Right lobe of liver (tissue), 6 donors: ENCODE data around the gene NR2C2AP. TPM values are rescaled to one million over a fixed set of nuclear protein-coding genes. Genes with fewer than 3 reads are reported as not detected.

Experiments
- ATAC-seq, 4 donors: fragments of 200-7000 bp; cut with Tn5 transposase; one replicate each; pipeline ENCODE4 v1.9.1; 2020; ENCODE audit warnings: mild to moderate bottlenecking in 4 of 4, moderate library complexity in 4 of 4
- DNase-seq, 3 donors: peaks; one replicate each; pipeline ENCODE4 v3.0.0-alpha.2; 2020
- H3K27ac ChIP-seq, 3 donors: fragments of 200-600 bp; one replicate each; pipeline ENCODE4 v1.8.0; 2022
- H3K27me3 ChIP-seq, 2 donors: fragments of 200-600 bp; one replicate each; pipeline ENCODE4 v1.8.0; 2022
- H3K36me3 ChIP-seq, 4 donors: fragments of 200-600 bp; sonication (generic) in 1 of 4; one replicate each; pipeline versions ENCODE4 v1.5.1 to v1.8.0; 2017 to 2022; ENCODE audit warnings: control low read depth in 1 of 4
- H3K4me1 ChIP-seq, 4 donors: fragments of 200-600 bp; sonication (generic) in 1 of 4; one replicate each; pipeline versions ENCODE4 v1.5.1 to v1.8.0; 2017 to 2022; ENCODE audit warnings: control low read depth in 1 of 4
- H3K4me3 ChIP-seq, 3 donors: fragments of 200-600 bp; one replicate each; pipeline ENCODE4 v1.8.0; 2022
- H3K9me3 ChIP-seq, 4 donors: fragments of 200-600 bp; sonication (generic) in 1 of 4; one replicate each; pipeline versions ENCODE4 v1.5.1 to v1.8.0; 2017 to 2022; ENCODE audit warnings: control low read depth in 1 of 4
- POLR2A ChIP-seq: fragments of 450-650 bp; IDR thresholded peaks from one replicate; pipeline ENCODE4 v1.6.1; 2017; ENCODE audit warnings: antibody characterized with exemption, mild to moderate bottlenecking
- WGBS: methylation state at CpG from one replicate; pipeline ENCODE4 v1.1.6; 2018; ENCODE audit warnings: low coverage, low lambda C conversion rate; ENCODE audit not compliant: insufficient coverage; ENCODE audit errors: missing lambda C conversion rate; 5-methylcytosine and 5-hydroxymethylcytosine counted together
- intact Hi-C, 2 donors: fragments of 100-400 bp; cut with DNase I; formaldehyde crosslinking; loops; one replicate each; pipeline versions ENCODE4 v1.11.2 to v1.14.1; 2022
- total RNA-seq, 6 experiments: library from RNA; depleted of rRNA in 2 of 6; stranded (reverse); fragments of >200 nt in 2 of 6; fragmentation: NEBNext Ultra II Directional in 3 of 6; extraction: Animal tissue kit (Norgen Biotek cat#: 25700) in 3 of 6; gene quantifications; one replicate each; pipeline versions ENCODE4 v1.1.0 to v1.2.4, GENCODE V29; 2016 to 2023
- TF ChIP-seq, protein P1 (sequence below), 4 donors: fragments of 200-600 bp in 3 of 4; fragments of 450-650 bp in 1 of 4; IDR thresholded peaks; one replicate each; pipeline versions ENCODE4 v1.5.1 to v1.8.0; 2016 to 2022; ENCODE audit warnings: antibody characterized with exemption in 4 of 4, mild to moderate bottlenecking in 2 of 4
- donor health status: DM: no; HTN: yes; CAD: no.
- donor health status: DM: no; HTN: no; CAD: no.
- donor health status: DM: no; HTN: no; CAD: no.
- donor health status: DM: no; HTN: yes; CAD: no.
- donor health status: DM: no; HTN: yes; CAD: no.

Gene NR2C2AP
- total RNA-seq, 6 experiments from 2014 or later = 2.6 to 11.3 (median 5.4) TPM

DNA sequence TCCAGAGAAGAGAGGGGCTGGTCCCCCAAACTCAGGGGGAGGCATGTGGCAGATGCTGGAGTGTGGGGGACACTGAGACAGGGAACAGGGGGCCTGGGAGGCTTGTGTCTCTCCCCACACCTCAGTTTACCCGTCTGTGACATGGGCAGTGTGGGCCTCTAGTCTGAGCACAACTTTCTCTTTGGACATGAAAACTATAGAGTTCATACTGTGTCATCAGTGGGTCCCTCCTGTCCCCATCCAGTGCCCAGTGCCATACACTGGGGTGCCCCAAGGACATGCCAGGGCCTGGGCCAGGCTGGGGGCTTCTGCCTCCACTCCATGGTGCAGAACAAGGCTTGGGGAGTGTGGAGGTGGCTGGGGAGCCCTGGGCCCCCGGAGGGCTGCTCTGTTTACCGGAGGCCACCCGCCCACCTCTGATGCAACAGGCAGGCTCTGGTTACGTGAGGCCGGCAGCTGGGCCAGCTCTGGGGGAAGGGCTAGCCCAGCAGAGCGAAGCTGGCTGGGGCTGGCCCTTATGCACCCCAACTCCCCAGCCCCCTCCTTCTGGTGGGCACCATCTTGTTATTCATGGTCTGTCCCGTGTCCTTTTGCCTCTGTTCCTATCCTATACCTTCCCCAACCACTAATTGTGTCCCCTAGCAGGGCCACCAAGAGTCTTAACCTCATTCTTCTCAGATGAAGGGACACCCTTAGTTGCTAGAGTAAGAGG lies 31.2 kb downstream of the NR2C2AP start:
- no peaks in the 10 kb centered on the region for H3K27me3 ChIP-seq
- peak in 1 of 3 donors; percentile 48 for DNase-seq
- WGBS = 26% methylated on average over 5 of the region's 8 CpGs
- no peak overlapping the region for H3K27ac ChIP-seq
- H3K36me3 ChIP-seq = no peaks in the 10 kb centered on the region
- intact Hi-C loops = no loop called here
- H3K4me1 ChIP-seq = peaks cover 0 to 23% (median 0%) of the 10 kb centered on the region in 4 donors
- no peak overlapping the region for H3K4me3 ChIP-seq
- no peak for TF ChIP-seq POLR2A
- TF ChIP-seq, protein P1, sequence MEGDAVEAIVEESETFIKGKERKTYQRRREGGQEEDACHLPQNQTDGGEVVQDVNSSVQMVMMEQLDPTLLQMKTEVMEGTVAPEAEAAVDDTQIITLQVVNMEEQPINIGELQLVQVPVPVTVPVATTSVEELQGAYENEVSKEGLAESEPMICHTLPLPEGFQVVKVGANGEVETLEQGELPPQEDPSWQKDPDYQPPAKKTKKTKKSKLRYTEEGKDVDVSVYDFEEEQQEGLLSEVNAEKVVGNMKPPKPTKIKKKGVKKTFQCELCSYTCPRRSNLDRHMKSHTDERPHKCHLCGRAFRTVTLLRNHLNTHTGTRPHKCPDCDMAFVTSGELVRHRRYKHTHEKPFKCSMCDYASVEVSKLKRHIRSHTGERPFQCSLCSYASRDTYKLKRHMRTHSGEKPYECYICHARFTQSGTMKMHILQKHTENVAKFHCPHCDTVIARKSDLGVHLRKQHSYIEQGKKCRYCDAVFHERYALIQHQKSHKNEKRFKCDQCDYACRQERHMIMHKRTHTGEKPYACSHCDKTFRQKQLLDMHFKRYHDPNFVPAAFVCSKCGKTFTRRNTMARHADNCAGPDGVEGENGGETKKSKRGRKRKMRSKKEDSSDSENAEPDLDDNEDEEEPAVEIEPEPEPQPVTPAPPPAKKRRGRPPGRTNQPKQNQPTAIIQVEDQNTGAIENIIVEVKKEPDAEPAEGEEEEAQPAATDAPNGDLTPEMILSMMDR (IDR thresholded peaks at IDR 0.05) = no peak
- peak; percentile 45 to 62 (median 52) for ATAC-seq
- H3K9me3 ChIP-seq = no peaks in the 10 kb centered on the region

DNA sequence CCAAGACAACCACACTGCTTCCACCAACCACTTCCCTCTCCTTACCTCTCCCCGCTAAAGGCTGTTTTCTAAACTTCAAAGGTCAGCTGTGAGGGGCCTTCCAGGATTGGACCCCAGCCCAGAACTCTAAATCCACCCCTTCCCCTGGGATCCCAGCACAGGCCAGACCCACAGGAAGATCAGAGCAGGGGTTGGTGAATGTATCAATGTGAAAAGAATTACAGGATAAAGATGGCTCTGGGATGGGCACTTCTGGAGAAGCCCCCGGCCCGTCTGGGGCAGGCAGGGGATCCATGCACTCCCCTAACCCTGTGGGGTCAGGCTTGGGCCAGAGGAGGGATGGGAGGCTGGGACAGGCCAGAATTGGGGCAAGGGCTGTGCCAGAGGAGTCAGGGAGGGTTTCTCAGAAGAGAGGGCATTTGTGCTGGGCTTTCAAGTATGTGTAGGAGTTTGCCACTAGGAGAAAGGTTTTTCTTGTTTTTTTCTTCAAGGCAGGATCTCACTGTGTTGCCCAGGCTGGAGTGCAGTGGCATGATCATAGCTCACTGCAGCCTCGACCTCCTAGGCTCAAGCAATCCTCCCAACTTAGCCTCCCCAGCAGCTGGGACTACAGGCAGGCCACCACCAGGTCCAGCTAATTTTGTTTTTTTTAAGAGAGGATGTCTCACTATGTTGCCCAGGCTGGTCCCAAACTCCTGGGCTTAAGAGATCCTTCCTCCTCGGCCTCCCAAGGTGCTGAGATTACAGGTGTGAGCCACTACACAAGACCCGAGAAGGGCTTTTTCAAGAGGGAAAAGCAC lies 32.1 kb downstream of the NR2C2AP start:
- Histone ChIP-seq H3K27me3 (no peaks in the 10 kb centered on the region), H3K9me3 (no peaks in the 10 kb centered on the region), H3K4me1 (peaks cover 0 to 23% (median 0%) of the 10 kb centered on the region in 4 donors), H3K36me3 (no peaks in the 10 kb centered on the region), H3K27ac (no peak overlapping the region), H3K4me3 (no peak overlapping the region)
- ATAC-seq = no peak
- WGBS = 72% methylated on average over 3 of the region's 6 CpGs
- intact Hi-C loops = no loop called here
- TF ChIP-seq, protein P1 (IDR thresholded peaks at IDR 0.05) = no peak
- TF ChIP-seq POLR2A = no peak
- no peak for DNase-seq

DNA sequence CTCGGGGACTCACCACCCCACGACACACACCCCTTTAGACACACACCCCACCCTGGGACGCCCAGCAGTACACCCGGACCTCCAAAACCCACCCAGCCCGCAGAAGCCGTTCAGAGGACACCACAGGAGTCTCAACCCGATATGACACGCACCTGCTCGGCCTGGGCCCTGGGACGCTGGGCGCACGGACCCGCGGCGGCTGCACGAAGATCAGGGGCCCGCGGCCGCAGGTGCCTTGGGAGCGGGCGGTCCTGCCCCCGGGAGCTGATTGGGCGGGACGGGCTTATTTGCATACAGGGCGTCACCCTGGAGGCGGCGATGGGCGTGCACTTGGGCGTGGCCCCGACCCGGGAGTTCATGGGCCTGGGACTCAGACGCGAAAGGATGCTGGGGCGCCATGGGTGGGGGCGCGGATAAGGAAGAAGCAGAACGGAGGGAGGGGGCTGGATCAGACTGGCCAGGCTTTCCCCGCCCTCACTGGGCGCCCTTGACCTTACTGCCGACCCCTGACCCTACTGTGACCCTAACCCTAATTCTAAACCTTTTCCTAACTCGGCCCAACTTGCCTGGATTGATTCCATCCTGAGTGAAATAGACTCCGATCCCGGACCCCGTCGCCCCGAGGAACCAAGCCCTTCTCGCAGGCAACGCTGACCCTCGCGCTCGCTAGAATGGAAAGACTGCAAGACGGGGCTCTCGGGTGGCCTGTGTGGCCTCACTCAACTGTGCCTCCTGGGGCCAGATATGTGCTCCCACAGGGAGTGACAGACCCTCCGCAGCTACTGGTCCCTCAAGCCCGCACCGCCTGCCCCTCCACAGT lies 33.0 kb downstream of the NR2C2AP start, which contains the start of gene MEF2B:
MEF2B (minus strand) TSS at position 211 of the 820 bp plus-strand sequence. CDS start 19,528 bp downstream, outside the sequence.
- intact Hi-C loops = no loop called here
- Histone ChIP-seq H3K4me1 (peaks cover 0 to 23% (median 0%) of the 10 kb centered on the region in 4 donors), H3K4me3 (no peak within 1 kb of the TSS), H3K27me3 (no peaks in the 10 kb centered on the region), H3K27ac (no peak within 1 kb of the TSS), H3K36me3 (no peaks in the 10 kb centered on the region), H3K9me3 (no peaks in the 10 kb centered on the region)
- ATAC-seq (peak; percentile 78 to 93 (median 90)), DNase-seq (peak; percentile 72 to 83 (median 82))
- TF ChIP-seq, protein P1 (IDR thresholded peaks at IDR 0.05) = no peak
- TF ChIP-seq POLR2A = no peak
- 19% methylated on average over 23 of the region's 56 CpGs for WGBS

DNA sequence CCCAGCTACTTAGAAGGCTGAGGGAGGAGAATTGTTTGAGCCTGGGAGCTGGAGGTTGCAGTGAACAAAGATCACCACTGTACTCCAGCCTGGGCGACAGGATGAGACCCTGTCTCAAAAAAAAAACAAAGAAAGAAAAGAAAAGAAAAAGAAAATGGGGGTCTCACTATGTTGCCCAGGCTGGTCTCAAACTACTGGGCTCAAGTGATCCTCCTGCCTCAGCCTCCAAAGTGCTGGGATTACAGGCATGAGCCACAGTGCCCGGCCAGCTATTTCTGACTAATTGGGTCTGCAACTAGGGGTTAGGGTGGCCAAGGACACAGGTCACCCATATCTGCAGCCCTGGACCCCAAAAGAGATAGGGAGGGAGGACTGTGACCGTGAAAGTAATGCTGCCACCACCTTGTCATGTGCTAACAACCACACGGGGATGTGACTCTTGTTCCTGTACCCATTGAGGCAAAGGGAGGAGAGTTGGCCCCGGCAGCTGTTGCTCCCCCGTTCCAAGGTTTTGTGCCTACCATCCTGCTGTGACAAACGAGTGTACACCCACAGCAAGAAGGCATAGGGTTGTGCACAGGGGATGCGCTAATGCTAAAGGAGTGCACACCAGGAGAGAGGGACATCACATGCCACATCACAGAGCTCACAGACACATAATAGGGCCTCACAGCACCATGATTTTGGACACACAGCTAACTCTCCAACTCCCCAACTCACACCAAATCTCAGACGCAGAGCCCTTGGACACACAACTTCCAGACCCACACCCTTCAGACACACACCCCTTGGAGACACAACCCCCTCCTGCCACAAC lies 33.8 kb downstream of the NR2C2AP start:
- no peak overlapping the region for H3K27ac ChIP-seq
- H3K27me3 ChIP-seq = no peaks in the 10 kb centered on the region
- H3K4me3 ChIP-seq = no peak overlapping the region
- WGBS = 71% methylated on average over 2 of the region's 9 CpGs
- no peak for ATAC-seq
- no peak for DNase-seq
- intact Hi-C loops = no loop called here
- no peaks in the 10 kb centered on the region for H3K36me3 ChIP-seq
- no peaks in the 10 kb centered on the region for H3K9me3 ChIP-seq
- peaks cover 0 to 16% (median 0%) of the 10 kb centered on the region in 4 donors for H3K4me1 ChIP-seq
- TF ChIP-seq, protein P1 (IDR thresholded peaks at IDR 0.05) = no peak
- TF ChIP-seq POLR2A = no peak
